GM19468 (cell line): Measurements from ENCODE around the gene HDLBP.

Source experiments
- ATAC-seq: cut with Tn5 transposase; IDR thresholded peaks from one replicate; pipeline ENCODE4 v1.9.1; 2021; ENCODE audit warnings: mild to moderate bottlenecking, moderate library complexity, moderate number of reproducible peaks; ENCODE audit not compliant: unreplicated experiment; ENCODE audit errors: extremely low read depth

HDLBP gene

GRCh38 chr2:241257419-241258032 is 57.9 kb downstream of the HDLBP start:
- no peak for ATAC-seq

DNA sequence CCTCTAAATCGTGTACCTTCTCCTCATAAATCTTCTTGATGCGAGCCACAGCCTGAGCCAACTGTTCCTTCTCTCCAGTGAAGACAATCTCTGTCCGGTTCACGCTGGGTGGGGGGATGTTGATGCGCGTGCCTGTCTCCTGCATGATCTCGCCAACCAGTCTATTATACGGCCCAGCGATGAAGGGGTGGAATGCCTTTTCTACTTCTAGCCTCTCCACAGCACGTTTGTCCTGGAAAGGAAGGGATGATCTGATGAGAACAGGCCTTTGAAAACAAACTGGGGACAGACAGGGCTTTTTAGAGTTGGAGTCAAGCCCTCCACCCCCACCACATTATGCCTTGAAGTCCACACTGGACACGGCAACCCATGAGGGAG is 59.3 kb downstream of the HDLBP start:
- no peak for ATAC-seq

- ATAC-seq: no peak
Measured at GRCh38 chr2:241255542-241256167, 59.8 kb downstream of the HDLBP start.

DNA sequence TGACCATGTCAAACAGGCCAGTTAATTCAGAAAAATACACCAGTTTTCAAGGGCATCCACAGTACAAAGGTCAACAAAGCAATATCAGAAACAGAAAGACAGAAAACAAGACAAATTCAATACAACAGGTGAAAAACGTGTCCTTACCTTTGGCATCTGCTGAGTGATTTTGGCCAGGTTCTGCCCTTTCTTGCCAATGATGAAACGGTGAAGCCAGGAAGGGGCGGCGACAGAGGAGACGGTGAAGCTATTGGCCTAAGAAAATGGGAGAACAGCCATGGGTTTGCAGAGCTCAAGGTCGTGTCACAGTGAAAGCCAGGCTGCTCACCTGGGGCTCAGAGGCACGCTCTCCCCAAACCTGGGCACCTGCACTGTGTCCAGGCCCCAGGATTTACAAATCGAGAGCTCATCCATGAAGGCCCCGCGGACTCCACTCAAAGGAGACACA is 60.5 kb downstream of the HDLBP start:
- no peak for ATAC-seq

GRCh38 chr2:241252778-241253475 is 62.5 kb downstream of the HDLBP start:
- ATAC-seq: no peak

- no peak for ATAC-seq
Measured at GRCh38 chr2:241249654-241250053, 65.8 kb downstream of the HDLBP start.

GRCh38 chr2:241248897-241249296 is 66.6 kb downstream of the HDLBP start:
- ATAC-seq: no peak

DNA sequence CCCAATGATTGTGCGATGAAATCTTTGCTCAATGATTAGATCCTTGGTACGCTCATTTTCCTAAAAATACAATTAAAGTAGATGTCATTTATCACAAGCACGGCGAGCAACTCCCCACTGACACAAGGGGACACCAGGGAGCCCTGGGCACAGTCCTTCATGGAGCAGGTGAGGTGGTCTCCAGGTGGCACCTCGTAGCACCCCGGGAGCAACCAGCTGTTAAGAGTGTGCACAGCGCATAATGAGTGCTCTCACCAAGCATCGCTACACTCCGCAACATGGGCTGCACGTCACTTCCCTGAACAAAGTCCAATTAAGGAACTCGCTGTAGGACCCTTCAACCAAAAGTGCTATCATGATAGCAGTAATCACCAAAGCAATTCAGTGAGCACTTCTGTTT is 67.2 kb downstream of the HDLBP start:
- ATAC-seq: no peak

DNA sequence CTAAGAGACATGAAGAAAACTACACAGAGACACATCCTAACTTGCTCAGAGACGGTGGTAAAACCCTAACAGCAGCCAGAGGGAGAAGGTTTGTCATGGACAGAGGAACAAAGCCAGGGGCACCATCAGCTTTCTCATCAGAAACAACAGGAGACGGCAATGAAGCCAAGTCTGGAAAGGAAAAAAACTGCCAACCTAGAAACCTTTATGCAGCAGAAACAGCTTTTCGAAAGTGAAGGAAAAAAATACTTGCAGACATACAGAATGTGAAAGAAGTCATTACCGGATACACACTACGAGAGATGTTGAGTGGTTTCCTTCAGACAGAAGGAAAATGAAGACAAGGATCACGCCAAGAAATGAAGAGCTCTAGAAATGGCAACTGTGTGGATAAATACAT is 71.1 kb downstream of the HDLBP start:
- ATAC-seq: no peak

GRCh38 chr2:241242306-241242705 is 73.2 kb downstream of the HDLBP start:
- no peak for ATAC-seq

- ATAC-seq: no peak
Measured at GRCh38 chr2:241241669-241242068, 73.8 kb downstream of the HDLBP start.

- no peak for ATAC-seq
Measured at GRCh38 chr2:241240320-241241004, 75.0 kb downstream of the HDLBP start.

- no peak for ATAC-seq
Measured at GRCh38 chr2:241239552-241240202, 75.8 kb downstream of the HDLBP start.

DNA sequence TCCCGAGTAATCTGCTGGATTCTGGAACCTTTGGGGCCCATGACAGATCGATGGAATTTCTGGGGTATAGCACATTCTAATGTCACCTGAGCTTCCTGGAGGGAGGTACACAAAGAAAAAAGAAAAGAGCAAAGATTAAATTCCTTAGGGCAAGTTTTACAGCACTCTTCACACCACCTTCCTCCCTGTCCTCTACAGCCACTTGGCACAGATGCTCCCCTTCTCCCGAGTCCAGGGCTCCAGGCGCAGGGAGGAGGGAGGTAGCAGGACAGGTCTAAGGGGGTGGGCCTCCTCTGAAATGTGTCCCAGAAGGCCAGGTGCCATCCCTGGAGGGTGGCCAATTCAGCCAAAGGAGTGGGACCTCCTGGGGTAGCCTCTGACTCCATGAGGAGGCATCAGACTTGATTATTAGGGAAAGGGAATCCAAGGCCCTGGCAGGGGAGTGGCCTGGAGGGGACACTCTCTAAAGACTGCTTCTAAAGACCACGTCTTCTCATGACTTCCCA is 76.7 kb downstream of the HDLBP start:
- no peak for ATAC-seq

- no peak for ATAC-seq
Measured at GRCh38 chr2:241237949-241238371, 77.5 kb downstream of the HDLBP start.

GRCh38 chr2:241237047-241237446 is 78.4 kb downstream of the HDLBP start:
- no peak for ATAC-seq

- ATAC-seq: no peak
Measured at GRCh38 chr2:241235859-241236593, 79.4 kb downstream of the HDLBP start.

DNA sequence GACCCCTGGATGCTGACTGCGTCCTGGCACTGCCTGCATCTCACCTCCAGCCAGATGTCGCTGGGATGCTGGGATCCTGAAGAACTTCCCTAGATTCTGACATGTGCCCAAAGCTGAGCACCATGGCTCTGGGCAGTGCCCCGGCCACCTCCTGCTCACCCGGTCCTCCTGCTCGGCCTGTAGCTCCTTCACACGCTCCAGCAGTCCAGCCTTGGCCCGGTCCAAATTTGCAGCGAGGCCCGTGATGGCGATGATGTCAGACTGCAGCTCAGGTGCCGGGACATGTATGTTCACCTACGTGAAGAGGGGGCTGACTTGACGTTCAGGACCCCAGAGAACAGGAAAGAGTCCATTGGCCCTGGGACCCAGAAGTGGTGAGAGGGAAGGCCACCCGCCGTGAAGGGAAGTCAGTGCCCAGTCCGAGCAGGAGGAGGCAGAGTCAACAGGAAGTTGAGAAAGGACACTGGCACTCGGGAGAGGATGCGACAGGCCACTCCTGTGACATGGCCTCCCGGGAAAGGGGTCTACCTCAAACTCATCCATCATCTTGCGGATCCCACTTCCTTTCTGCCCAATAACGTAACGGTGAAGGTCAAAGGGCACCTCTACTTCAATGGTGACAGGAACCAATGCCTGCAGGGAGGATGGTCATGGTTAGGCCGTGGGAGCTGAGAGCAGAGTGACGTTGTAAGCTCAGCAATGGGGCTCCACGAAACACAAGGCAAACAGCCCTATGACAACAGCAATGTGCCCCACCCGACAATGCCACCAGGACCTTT is 80.3 kb downstream of the HDLBP start:
- ATAC-seq: no peak
